Measurements from ENCODE around the gene SLC41A3. TPM values are rescaled to one million over a fixed set of nuclear protein-coding genes. Genes with fewer than 3 reads are reported as not detected.
A peak's percentile ranks its signal among the peaks of the same experiment; 100 is the strongest.

The SLC41A3 gene
- total RNA-seq, 1 experiment from 2014 or later: 26.9 TPM

GRCh38 chr3:126085276-126085675 is 1.4 kb upstream of the SLC41A3 start:
- peaks cover 14% of the 10 kb centered on the region for H3K4me1 ChIP-seq (ENCODE audit: low read length)
- no peaks in the 10 kb centered on the region for H3K27me3 ChIP-seq (ENCODE audit: low read length)
- no peak overlapping the region for H3K4me2 ChIP-seq (ENCODE audit: low read depth, low read length, poor library complexity, severe bottlenecking)
- no peak overlapping the region for H3K27ac ChIP-seq (ENCODE audit: low read length)
- peaks cover 8% of the 10 kb centered on the region for H3K9me3 ChIP-seq (ENCODE audit: low read length)
- H3K9me2 ChIP-seq (replicated peaks; ENCODE audit: insufficient read depth, low read length): no peaks in the 10 kb centered on the region
- no peaks in the 10 kb centered on the region for H4K20me1 ChIP-seq (ENCODE audit: insufficient read depth, low read depth, low read length)
- H3K79me2 ChIP-seq (ENCODE audit: low read length): no peaks in the 10 kb centered on the region
- no peak overlapping the region; the same call in 1 of the 2 replicates for H3K4me3 ChIP-seq (ENCODE audit: low read length)
- H3K36me3 ChIP-seq (ENCODE audit: insufficient read depth, low read length): no peaks in the 10 kb centered on the region
- no peak overlapping the region for H2AFZ ChIP-seq (ENCODE audit: low read length)
- no peak overlapping the region for H3K9ac ChIP-seq (ENCODE audit: low read length)
- no peak for DNase-seq

GRCh38 chr3:126084768-126085180 is 850 bp upstream of the SLC41A3 start:
- peak overlapping the region; percentile 82 for H3K4me2 ChIP-seq (ENCODE audit: low read depth, low read length, poor library complexity, severe bottlenecking)
- DNase-seq: no peak
- no peaks in the 10 kb centered on the region for H3K9me2 ChIP-seq (replicated peaks; ENCODE audit: insufficient read depth, low read length)
- H3K4me1 ChIP-seq (ENCODE audit: low read length): peaks cover 14% of the 10 kb centered on the region
- no peak overlapping the region for H3K27ac ChIP-seq (ENCODE audit: low read length)
- peak overlapping the region; percentile 84 for H3K4me3 ChIP-seq (ENCODE audit: low read length)
- H3K36me3 ChIP-seq (ENCODE audit: insufficient read depth, low read length): no peaks in the 10 kb centered on the region
- H3K9ac ChIP-seq (ENCODE audit: low read length): peak overlapping the region; percentile 80
- H3K9me3 ChIP-seq (ENCODE audit: low read length): peaks cover 8% of the 10 kb centered on the region
- no peaks in the 10 kb centered on the region for H3K79me2 ChIP-seq (ENCODE audit: low read length)
- no peaks in the 10 kb centered on the region for H4K20me1 ChIP-seq (ENCODE audit: insufficient read depth, low read depth, low read length)
- no peak overlapping the region for H2AFZ ChIP-seq (ENCODE audit: low read length)
- H3K27me3 ChIP-seq (ENCODE audit: low read length): no peaks in the 10 kb centered on the region

- no peaks in the 10 kb centered on the region for H3K36me3 ChIP-seq (ENCODE audit: insufficient read depth, low read length)
- no peaks in the 10 kb centered on the region for H3K79me2 ChIP-seq (ENCODE audit: low read length)
- H3K4me2 ChIP-seq (ENCODE audit: low read depth, low read length, poor library complexity, severe bottlenecking): peak overlapping the region; percentile 82
- peak overlapping the region; percentile 80 for H3K9ac ChIP-seq (ENCODE audit: low read length)
- peaks cover 8% of the 10 kb centered on the region; the same call in 1 of the 2 replicates for H3K9me3 ChIP-seq (ENCODE audit: low read length)
- peak overlapping the region; percentile 84 for H3K4me3 ChIP-seq (ENCODE audit: low read length)
- peak; percentile 79 for DNase-seq
- H3K27ac ChIP-seq (ENCODE audit: low read length): no peak overlapping the region
- H2AFZ ChIP-seq (ENCODE audit: low read length): peak overlapping the region; percentile 39; the same call in 1 of the 2 replicates
- H3K9me2 ChIP-seq (replicated peaks; ENCODE audit: insufficient read depth, low read length): no peaks in the 10 kb centered on the region
- peaks cover 14% of the 10 kb centered on the region for H3K4me1 ChIP-seq (ENCODE audit: low read length)
- no peaks in the 10 kb centered on the region for H3K27me3 ChIP-seq (ENCODE audit: low read length)
- H4K20me1 ChIP-seq (ENCODE audit: insufficient read depth, low read depth, low read length): no peaks in the 10 kb centered on the region
These were observed 412 bp downstream of the SLC41A3 start for GRCh38 chr3:126083511-126083912.

GRCh38 chr3:126083138-126083445 is 832 bp downstream of the SLC41A3 start:
- peak; percentile 47 for DNase-seq
- peak overlapping the region; percentile 80 for H3K9ac ChIP-seq (ENCODE audit: low read length)
- no peaks in the 10 kb centered on the region for H3K36me3 ChIP-seq (ENCODE audit: insufficient read depth, low read length)
- peaks cover 6% of the 10 kb centered on the region; the same call in 1 of the 2 replicates for H3K9me3 ChIP-seq (ENCODE audit: low read length)
- H3K27ac ChIP-seq (ENCODE audit: low read length): no peak overlapping the region
- no peaks in the 10 kb centered on the region for H4K20me1 ChIP-seq (ENCODE audit: insufficient read depth, low read depth, low read length)
- H3K4me1 ChIP-seq (ENCODE audit: low read length): peaks cover 14% of the 10 kb centered on the region
- H3K27me3 ChIP-seq (ENCODE audit: low read length): no peaks in the 10 kb centered on the region
- H2AFZ ChIP-seq (ENCODE audit: low read length): peak overlapping the region; percentile 39; the same call in 1 of the 2 replicates
- peak overlapping the region; percentile 82 for H3K4me2 ChIP-seq (ENCODE audit: low read depth, low read length, poor library complexity, severe bottlenecking)
- H3K79me2 ChIP-seq (ENCODE audit: low read length): no peaks in the 10 kb centered on the region
- no peaks in the 10 kb centered on the region for H3K9me2 ChIP-seq (replicated peaks; ENCODE audit: insufficient read depth, low read length)
- H3K4me3 ChIP-seq (ENCODE audit: low read length): peak overlapping the region; percentile 84

- Histone ChIP-seq H3K36me3 (ENCODE audit: insufficient read depth, low read length) (no peaks in the 10 kb centered on the region), H3K9ac (ENCODE audit: low read length) (peak overlapping the region; percentile 80), H2AFZ (ENCODE audit: low read length) (no peak overlapping the region), H3K4me2 (ENCODE audit: low read depth, low read length, poor library complexity, severe bottlenecking) (peak overlapping the region; percentile 82), H3K4me1 (ENCODE audit: low read length) (peaks cover 14% of the 10 kb centered on the region), H3K79me2 (ENCODE audit: low read length) (no peaks in the 10 kb centered on the region), H4K20me1 (ENCODE audit: insufficient read depth, low read depth, low read length) (no peaks in the 10 kb centered on the region), H3K9me2 (replicated peaks; ENCODE audit: insufficient read depth, low read length) (no peaks in the 10 kb centered on the region), H3K4me3 (ENCODE audit: low read length) (peak overlapping the region; percentile 84), H3K27ac (ENCODE audit: low read length) (no peak overlapping the region), H3K9me3 (ENCODE audit: low read length) (peaks cover 3% of the 10 kb centered on the region; the same call in 1 of the 2 replicates), H3K27me3 (ENCODE audit: low read length) (no peaks in the 10 kb centered on the region)
- DNase-seq: no peak
These were observed 1.4 kb downstream of the SLC41A3 start for GRCh38 chr3:126082362-126083137.

GRCh38 chr3:126081618-126082361 is 2.1 kb downstream of the SLC41A3 start:
- Histone ChIP-seq H3K27me3 (ENCODE audit: low read length) (no peaks in the 10 kb centered on the region), H4K20me1 (ENCODE audit: insufficient read depth, low read depth, low read length) (no peaks in the 10 kb centered on the region), H3K9me2 (replicated peaks; ENCODE audit: insufficient read depth, low read length) (no peaks in the 10 kb centered on the region), H3K79me2 (ENCODE audit: low read length) (no peaks in the 10 kb centered on the region), H3K4me2 (ENCODE audit: low read depth, low read length, poor library complexity, severe bottlenecking) (no peak overlapping the region), H3K4me1 (ENCODE audit: low read length) (peaks cover 14% of the 10 kb centered on the region), H3K27ac (ENCODE audit: low read length) (no peak overlapping the region), H3K9me3 (ENCODE audit: low read length) (no peaks in the 10 kb centered on the region), H2AFZ (ENCODE audit: low read length) (no peak overlapping the region), H3K4me3 (ENCODE audit: low read length) (no peak overlapping the region), H3K36me3 (ENCODE audit: insufficient read depth, low read length) (no peaks in the 10 kb centered on the region), H3K9ac (ENCODE audit: low read length) (no peak overlapping the region)
- DNase-seq: peak; percentile 55

- no peak overlapping the region for H3K9ac ChIP-seq (ENCODE audit: low read length)
- H2AFZ ChIP-seq (ENCODE audit: low read length): no peak overlapping the region
- no peak overlapping the region for H3K4me2 ChIP-seq (ENCODE audit: low read depth, low read length, poor library complexity, severe bottlenecking)
- no peaks in the 10 kb centered on the region for H4K20me1 ChIP-seq (ENCODE audit: insufficient read depth, low read depth, low read length)
- peaks cover 14% of the 10 kb centered on the region for H3K4me1 ChIP-seq (ENCODE audit: low read length)
- H3K79me2 ChIP-seq (ENCODE audit: low read length): no peaks in the 10 kb centered on the region
- no peak overlapping the region for H3K27ac ChIP-seq (ENCODE audit: low read length)
- no peaks in the 10 kb centered on the region for H3K9me3 ChIP-seq (ENCODE audit: low read length)
- H3K4me3 ChIP-seq (ENCODE audit: low read length): no peak overlapping the region
- H3K27me3 ChIP-seq (ENCODE audit: low read length): no peaks in the 10 kb centered on the region
- DNase-seq: no peak
- H3K9me2 ChIP-seq (replicated peaks; ENCODE audit: insufficient read depth, low read length): no peaks in the 10 kb centered on the region
- H3K36me3 ChIP-seq (ENCODE audit: insufficient read depth, low read length): no peaks in the 10 kb centered on the region
These were observed 3.0 kb downstream of the SLC41A3 start for GRCh38 chr3:126080970-126081369.

GRCh38 chr3:126078866-126079265 is 5.1 kb downstream of the SLC41A3 start:
- no peak overlapping the region for H2AFZ ChIP-seq (ENCODE audit: low read length)
- no peaks in the 10 kb centered on the region for H3K79me2 ChIP-seq (ENCODE audit: low read length)
- no peak overlapping the region for H3K27ac ChIP-seq (ENCODE audit: low read length)
- H3K9ac ChIP-seq (ENCODE audit: low read length): no peak overlapping the region
- no peak overlapping the region for H3K4me3 ChIP-seq (ENCODE audit: low read length)
- H3K9me3 ChIP-seq (ENCODE audit: low read length): no peaks in the 10 kb centered on the region
- H3K27me3 ChIP-seq (ENCODE audit: low read length): no peaks in the 10 kb centered on the region
- no peak for DNase-seq
- peaks cover 5% of the 10 kb centered on the region; the same call in 1 of the 2 replicates for H3K4me1 ChIP-seq (ENCODE audit: low read length)
- H3K4me2 ChIP-seq (ENCODE audit: low read depth, low read length, poor library complexity, severe bottlenecking): no peak overlapping the region
- H3K36me3 ChIP-seq (ENCODE audit: insufficient read depth, low read length): no peaks in the 10 kb centered on the region
- no peaks in the 10 kb centered on the region for H3K9me2 ChIP-seq (replicated peaks; ENCODE audit: insufficient read depth, low read length)
- H4K20me1 ChIP-seq (ENCODE audit: insufficient read depth, low read depth, low read length): no peaks in the 10 kb centered on the region
